Large intestine (tissue), 3 donors: Measurements from ENCODE around the gene C17orf114.

ENCODE experiments used
- DNase-seq, 2 donors: peaks; one replicate each; pipeline versions ENCODE4 v3.0.0 to v3.0.0-alpha.2; 2013
- H3K27ac ChIP-seq: one replicate; pipeline ENCODE4 v1.5.1; 2013; ENCODE audit warnings: low read length
- H3K27me3 ChIP-seq: 2 replicates; pipeline ENCODE4 v1.6.1; 2013; ENCODE audit warnings: low read length; ENCODE audit not compliant: control insufficient read depth, insufficient read depth
- H3K36me3 ChIP-seq: 2 replicates; pipeline ENCODE4 v1.6.1; 2013; ENCODE audit warnings: low read length; ENCODE audit not compliant: control insufficient read depth, insufficient read depth
- H3K4me1 ChIP-seq: one replicate; pipeline ENCODE4 v1.6.1; 2013; ENCODE audit warnings: low read length; ENCODE audit not compliant: control insufficient read depth, insufficient read depth
- H3K4me3 ChIP-seq: one replicate; pipeline ENCODE4 v1.5.1; 2013; ENCODE audit warnings: low read length
- H3K9me3 ChIP-seq: one replicate; pipeline ENCODE4 v1.6.1; 2013; ENCODE audit warnings: mild to moderate bottlenecking, low read depth, low read length, moderate library complexity; ENCODE audit not compliant: control insufficient read depth
- WGBS: methylation state at CpG from one replicate; pipeline ENCODE4 v1.1.5; 2013; ENCODE audit warnings: low lambda C conversion rate; ENCODE audit not compliant: insufficient coverage; 5-methylcytosine and 5-hydroxymethylcytosine counted together

Gene C17orf114

GRCh38 chr17:4802228-4802627 is at the start of gene C17orf114:
C17orf114 (minus strand) TSS chr17:4802328.
- H3K9me3 ChIP-seq, result no peaks in the 10 kb centered on the region
- no peak for DNase-seq
- no peaks in the 10 kb centered on the region for H3K4me1 ChIP-seq
- no CpG with 5 or more reads among the region's 9 CpGs for WGBS
- peaks cover 19% of the 10 kb centered on the region for H3K36me3 ChIP-seq
- H3K27ac ChIP-seq, result no peak within 1 kb of the TSS
- H3K4me3 ChIP-seq, result no peak within 1 kb of the TSS
- no peaks in the 10 kb centered on the region for H3K27me3 ChIP-seq

GRCh38 chr17:4851084-4851483 is 49.0 kb upstream of the C17orf114 start:
- DNase-seq, result no peak
- no peaks in the 10 kb centered on the region for H3K27me3 ChIP-seq
- H3K27ac ChIP-seq, result no peak overlapping the region
- peaks cover 35% of the 10 kb centered on the region for H3K4me1 ChIP-seq
- H3K4me3 ChIP-seq, result no peak overlapping the region
- H3K9me3 ChIP-seq, result no peaks in the 10 kb centered on the region
- 83% methylated on average over 2 of the region's 3 CpGs for WGBS
- peaks cover 13% of the 10 kb centered on the region for H3K36me3 ChIP-seq

- H3K36me3 ChIP-seq, result peaks cover 13% of the 10 kb centered on the region
- 86% methylated on average over 1 of the region's 2 CpGs for WGBS
- no peaks in the 10 kb centered on the region for H3K27me3 ChIP-seq
- no peak overlapping the region for H3K27ac ChIP-seq
- peaks cover 35% of the 10 kb centered on the region for H3K4me1 ChIP-seq
- DNase-seq, result no peak
- no peaks in the 10 kb centered on the region for H3K9me3 ChIP-seq
- no peak overlapping the region for H3K4me3 ChIP-seq
Measured at GRCh38 chr17:4850246-4850645, 48.1 kb upstream of the C17orf114 start.

GRCh38 chr17:4849011-4849536 is 46.9 kb upstream of the C17orf114 start:
- H3K27ac ChIP-seq, result no peak overlapping the region
- DNase-seq, result no peak
- WGBS, result no CpG with 5 or more reads among the region's 5 CpGs
- H3K9me3 ChIP-seq, result no peaks in the 10 kb centered on the region
- H3K36me3 ChIP-seq, result peaks cover 10% of the 10 kb centered on the region
- peaks cover 29% of the 10 kb centered on the region for H3K4me1 ChIP-seq
- no peaks in the 10 kb centered on the region for H3K27me3 ChIP-seq
- no peak overlapping the region for H3K4me3 ChIP-seq

- peak overlapping the region; percentile 33 for H3K27ac ChIP-seq
- H3K4me1 ChIP-seq, result peaks cover 16% of the 10 kb centered on the region
- no CpG with 5 or more reads among the region's 13 CpGs for WGBS
- no peaks in the 10 kb centered on the region for H3K9me3 ChIP-seq
- no peaks in the 10 kb centered on the region for H3K27me3 ChIP-seq
- H3K36me3 ChIP-seq, result peaks cover 5% of the 10 kb centered on the region
- DNase-seq, result peak; percentile 30 to 54
- no peak overlapping the region for H3K4me3 ChIP-seq
Measured at GRCh38 chr17:4846635-4847390, 44.7 kb upstream of the C17orf114 start.

GRCh38 chr17:4845118-4845517 is 43.0 kb upstream of the C17orf114 start:
- Histone ChIP-seq H3K27ac (no peak overlapping the region), H3K27me3 (no peaks in the 10 kb centered on the region), H3K4me1 (peaks cover 20% of the 10 kb centered on the region), H3K36me3 (peaks cover 11% of the 10 kb centered on the region), H3K9me3 (no peaks in the 10 kb centered on the region), H3K4me3 (no peak overlapping the region)
- DNase-seq, result no peak
- 90% methylated on average over 2 of the region's 5 CpGs for WGBS

GRCh38 chr17:4843321-4844000 is 41.3 kb upstream of the C17orf114 start:
- Histone ChIP-seq H3K27ac (no peak overlapping the region), H3K4me1 (peaks cover 19% of the 10 kb centered on the region), H3K36me3 (peaks cover 14% of the 10 kb centered on the region), H3K9me3 (no peaks in the 10 kb centered on the region), H3K27me3 (no peaks in the 10 kb centered on the region), H3K4me3 (no peak overlapping the region)
- WGBS, result 85% methylated on average over 4 of the region's 9 CpGs
- no peak for DNase-seq

- WGBS, result 100% methylated on average over 1 of the region's 3 CpGs
- no peak overlapping the region for H3K4me3 ChIP-seq
- peaks cover 25% of the 10 kb centered on the region for H3K4me1 ChIP-seq
- no peaks in the 10 kb centered on the region for H3K27me3 ChIP-seq
- no peaks in the 10 kb centered on the region for H3K9me3 ChIP-seq
- peaks cover 23% of the 10 kb centered on the region for H3K36me3 ChIP-seq
- DNase-seq, result no peak
- no peak overlapping the region for H3K27ac ChIP-seq
Measured at GRCh38 chr17:4842376-4842775, 40.2 kb upstream of the C17orf114 start.

GRCh38 chr17:4840893-4841242 is 38.7 kb upstream of the C17orf114 start:
- Histone ChIP-seq H3K27ac (no peak overlapping the region), H3K9me3 (no peaks in the 10 kb centered on the region), H3K4me3 (no peak overlapping the region), H3K4me1 (peaks cover 22% of the 10 kb centered on the region), H3K27me3 (no peaks in the 10 kb centered on the region), H3K36me3 (peaks cover 24% of the 10 kb centered on the region)
- no peak for DNase-seq
- WGBS, result no CpG with 5 or more reads among the region's 10 CpGs

- Histone ChIP-seq H3K4me3 (no peak overlapping the region), H3K9me3 (no peaks in the 10 kb centered on the region), H3K27me3 (no peaks in the 10 kb centered on the region), H3K27ac (no peak overlapping the region), H3K4me1 (peaks cover 28% of the 10 kb centered on the region), H3K36me3 (peaks cover 26% of the 10 kb centered on the region)
- DNase-seq, result no peak
- WGBS, result 93% methylated on average over 2 of the region's 8 CpGs
Measured at GRCh38 chr17:4839965-4840892, 38.1 kb upstream of the C17orf114 start.
